H1 (cell line): ENCODE results near the gene HLA-A. TPM values are rescaled to one million over a fixed set of nuclear protein-coding genes. Genes with fewer than 3 reads are reported as not detected.

ENCODE experiments used
- CTCF ChIA-PET: fragments of 300-600 bp; sonication (Branson Sonifier 250); formaldehyde crosslinking; loops from one replicate; lab custom pipeline; 2021; ENCODE audit not compliant: partially characterized antibody; lab: Charles Lee
- POLR2A ChIA-PET: fragments of 300-600 bp; sonication (Branson Sonifier 250); formaldehyde crosslinking; loops from one replicate; lab custom pipeline; 2021; ENCODE audit warnings: inconsistent platforms; ENCODE audit not compliant: partially characterized antibody; lab: Charles Lee
- DNase-seq, 2 experiments: peaks; one replicate each; pipeline versions ENCODE4 v3.0.0 to v3.0.0-alpha.2; 2010 to 2022; ENCODE audit warnings: low spot score in 2 of 2, low read depth in 1 of 2, mixed read lengths in 1 of 2
- FAIRE-seq: peaks from 2 replicates; lab custom pipeline; 2011; peaks lifted over from hg19 to GRCh38; lab: Jason Lieb, UNC
- H2AFZ ChIP-seq: 2 replicates; pipeline ENCODE4 v1.8.1; 2012; ENCODE audit warnings: low read length, inconsistent platforms
- H2AK5ac ChIP-seq: 2 replicates; pipeline ENCODE4 v1.6.1; 2013; ENCODE audit warnings: low read depth, low read length
- H2BK120ac ChIP-seq: replicated peaks from 2 replicates; pipeline ENCODE3; 2013; ENCODE audit warnings: low read depth, low read length, inconsistent platforms
- H2BK12ac ChIP-seq: 2 replicates; pipeline ENCODE4 v1.6.1; 2013; ENCODE audit warnings: low read depth, low read length
- H2BK15ac ChIP-seq: 2 replicates; pipeline ENCODE4 v1.6.1; 2013; ENCODE audit warnings: low read length
- H2BK20ac ChIP-seq: 2 replicates; pipeline ENCODE4 v1.6.1; 2013; ENCODE audit warnings: low read length
- H2BK5ac ChIP-seq: 2 replicates; pipeline ENCODE4 v1.6.1; 2013; ENCODE audit warnings: low read depth, low read length
- H3K14ac ChIP-seq: 2 replicates; pipeline ENCODE4 v1.6.1; 2013; ENCODE audit warnings: inconsistent platforms; ENCODE audit not compliant: insufficient read length
- H3K18ac ChIP-seq: 2 replicates; pipeline ENCODE4 v1.6.1; 2013; ENCODE audit warnings: low read length; ENCODE audit errors: extremely low read depth
- H3K23ac ChIP-seq: 2 replicates; pipeline ENCODE4 v1.6.1; 2013; ENCODE audit warnings: inconsistent platforms; ENCODE audit not compliant: insufficient read length
- H3K23me2 ChIP-seq: 2 replicates; pipeline ENCODE4 v1.6.1; 2013; ENCODE audit warnings: low read depth, low read length
- H3K27ac ChIP-seq: 2 replicates; pipeline ENCODE4 v1.6.1; 2011; ENCODE audit warnings: low read depth, low read length, inconsistent platforms
- H3K27me3 ChIP-seq, 4 experiments: replicated peaks in 1 of 4; 1 replicate in 1 of 4; 2 replicates in 3 of 4; pipeline versions ENCODE4 v1.6.1 to v1.8.1; 2011 to 2013; ENCODE audit warnings: low read length in 3 of 4, mild to moderate bottlenecking in 3 of 4, inconsistent platforms in 2 of 4, mixed read lengths in 2 of 4, moderate library complexity in 1 of 4; ENCODE audit not compliant: control insufficient read depth in 3 of 4, insufficient read depth in 3 of 4; ENCODE audit errors: extremely low read depth in 1 of 4
- H3K36me3 ChIP-seq, 4 experiments: 2 replicates each; pipeline versions ENCODE4 v1.6.1 to v1.8.1; 2011 to 2013; ENCODE audit warnings: mild to moderate bottlenecking in 4 of 4, low read length in 3 of 4, moderate library complexity in 2 of 4, control low read depth in 1 of 4, inconsistent platforms in 1 of 4; ENCODE audit not compliant: insufficient read depth in 4 of 4, control insufficient read depth in 2 of 4
- H3K4ac ChIP-seq: replicated peaks from 2 replicates; pipeline ENCODE3; 2013; ENCODE audit warnings: low read length, low read depth, mixed read lengths, inconsistent platforms; ENCODE audit not compliant: insufficient read length
- H3K4me1 ChIP-seq, 4 experiments: replicated peaks in 1 of 4; 1 replicate in 1 of 4; 2 replicates in 3 of 4; pipeline versions ENCODE4 v1.6.1 to v1.8.1; 2011 to 2013; ENCODE audit warnings: low read length in 3 of 4, inconsistent platforms in 2 of 4, mixed read lengths in 1 of 4; ENCODE audit not compliant: insufficient read depth in 4 of 4, control insufficient read depth in 3 of 4
- H3K4me2 ChIP-seq, 2 experiments: 2 replicates each; pipeline versions ENCODE4 v1.6.1 to v1.8.1; 2011 to 2013; ENCODE audit warnings: low read depth in 2 of 2, low read length in 2 of 2, control low read depth in 1 of 2, inconsistent platforms in 1 of 2, mild to moderate bottlenecking in 1 of 2; ENCODE audit not compliant: insufficient read depth in 1 of 2
- H3K4me3 ChIP-seq, 4 experiments: fragments of 200-600, 300-600 bp in 1 of 4; sonication (generic), shearing (Covaris generic), sonication (Bioruptor Twin) in 1 of 4; 2 replicates each; pipeline versions ENCODE4 v1.5.1 to v1.8.1; 2011 to 2016; ENCODE audit warnings: low read length in 4 of 4, low read depth in 3 of 4, control low read depth in 2 of 4, inconsistent platforms in 2 of 4, mild to moderate bottlenecking in 2 of 4, mixed read lengths in 1 of 4, moderate library complexity in 1 of 4; ENCODE audit not compliant: insufficient read depth in 2 of 4; ENCODE audit errors: extremely low read depth in 1 of 4
- H3K56ac ChIP-seq: replicated peaks from 2 replicates; pipeline ENCODE3; 2013; ENCODE audit warnings: low read depth, mild to moderate bottlenecking, mixed read lengths, low read length, inconsistent platforms; ENCODE audit not compliant: insufficient read length
- H3K79me1 ChIP-seq: 2 replicates; pipeline ENCODE4 v1.6.1; 2013; ENCODE audit warnings: low read depth, low read length, control low read depth
- H3K79me2 ChIP-seq, 2 experiments: 2 replicates each; pipeline versions ENCODE4 v1.6.1 to v1.8.1; 2012 to 2013; ENCODE audit warnings: low read length in 2 of 2, mild to moderate bottlenecking in 2 of 2, inconsistent platforms in 1 of 2; ENCODE audit not compliant: insufficient read depth in 2 of 2, control insufficient read depth in 1 of 2
- H3K9ac ChIP-seq, 4 experiments: replicated peaks in 1 of 4; 1 replicate in 1 of 4; 2 replicates in 3 of 4; pipeline versions ENCODE4 v1.6.1 to v1.8.1; 2011 to 2013; ENCODE audit warnings: low read depth in 3 of 4, low read length in 3 of 4, control low read depth in 2 of 4, mild to moderate bottlenecking in 2 of 4, moderate library complexity in 2 of 4, inconsistent platforms in 1 of 4; ENCODE audit errors: extremely low read depth in 1 of 4
- H3K9me3 ChIP-seq, 2 experiments: 2 replicates each; pipeline versions ENCODE4 v1.6.1 to v1.8.1; 2012 to 2013; ENCODE audit warnings: mild to moderate bottlenecking in 2 of 2, moderate library complexity in 2 of 2, control low read depth in 1 of 2, inconsistent platforms in 1 of 2, low read depth in 1 of 2, low read length in 1 of 2, mixed read lengths in 1 of 2; ENCODE audit not compliant: insufficient read depth in 2 of 2
- H4K20me1 ChIP-seq, 2 experiments: replicated peaks in 1 of 2; 2 replicates each; pipeline versions ENCODE3 to v1.8.1; 2011 to 2013; ENCODE audit warnings: inconsistent platforms in 2 of 2, low read length in 2 of 2, mild to moderate bottlenecking in 1 of 2; ENCODE audit not compliant: insufficient read depth in 2 of 2, control insufficient read depth in 1 of 2
- H4K5ac ChIP-seq: 2 replicates; pipeline ENCODE4 v1.6.1; 2013; ENCODE audit warnings: low read length, low read depth, mixed read lengths, inconsistent platforms; ENCODE audit not compliant: insufficient read length
- H4K8ac ChIP-seq: 2 replicates; pipeline ENCODE4 v1.8.0; 2013; ENCODE audit warnings: mild to moderate bottlenecking, moderate library complexity, low read length, inconsistent platforms; ENCODE audit not compliant: insufficient read depth; ENCODE audit errors: extremely low read depth
- H4K91ac ChIP-seq: replicated peaks from 2 replicates; pipeline ENCODE3; 2013; ENCODE audit warnings: low read length, mixed read lengths, inconsistent platforms; ENCODE audit not compliant: insufficient read length
- ASH2L ChIP-seq: fragments of 200-600, 300-600 bp; sonication (generic); IDR thresholded peaks from one replicate; pipeline ENCODE4 v1.7.1; 2017; ENCODE audit warnings: low read length
- KDM1A ChIP-seq: fragments of 200-600, 300-600 bp; sonication (generic); IDR thresholded peaks from 2 replicates; pipeline ENCODE4 v1.7.1; 2016; ENCODE audit warnings: mild to moderate bottlenecking, low read length, borderline replicate concordance
- KDM5A ChIP-seq: fragments of 200-600 bp; IDR thresholded peaks from 2 replicates; pipeline ENCODE4 v1.7.1; 2012; ENCODE audit warnings: mild to moderate bottlenecking, low read length, inconsistent platforms, mixed read lengths
- RXRA ChIP-seq: IDR thresholded peaks from 2 replicates; pipeline ENCODE4 v1.6.1; 2011; ENCODE audit warnings: low read depth, mild to moderate bottlenecking, low read length, moderate library complexity; ENCODE audit not compliant: insufficient read depth
- SP1 ChIP-seq: IDR thresholded peaks from 2 replicates; pipeline ENCODE4 v1.6.1; 2011; ENCODE audit warnings: low read depth, low read length
- TBP ChIP-seq: IDR thresholded peaks from 2 replicates; pipeline ENCODE4 v1.6.1; 2011; ENCODE audit warnings: low read depth, low read length, improper control_type of control experiment
- WGBS, 2 experiments: shearing (Covaris generic) in 1 of 2; methylation state at CpG; one replicate each; pipeline versions ENCODE4 v1.1.6 to v1.1.7; 2013 to 2015; ENCODE audit warnings: low lambda C conversion rate in 2 of 2, mixed read lengths in 2 of 2, inconsistent platforms in 1 of 2, low coverage in 1 of 2, missing lambda C conversion rate in 1 of 2; ENCODE audit not compliant: insufficient replicate concordance in 2 of 2, insufficient coverage in 1 of 2, insufficient read length in 1 of 2; ENCODE audit errors: extremely low coverage in 1 of 2, missing lambda C conversion rate in 1 of 2; 5-methylcytosine and 5-hydroxymethylcytosine counted together
- polyA plus RNA-seq, 7 experiments: library from polyadenylated mRNA; depleted of rRNA in 3 of 7; stranded (reverse) in 5 of 7; unstranded in 2 of 7; fragments of >200 nt in 5 of 7; fragments of 200-250 nt in 2 of 7; gene quantifications; 1 replicate in 5 of 7; 2 replicates in 1 of 7; 4 replicates in 1 of 7; pipeline versions ENCODE4 v1.2.1 to v1.2.3, GENCODE V29; 2011 to 2013; ENCODE audit warnings: missing spikeins in 2 of 7, mixed read lengths in 2 of 7
- total RNA-seq: library from RNA; stranded (reverse); fragmentation: NEBNext Ultra II Directional; extraction: Animal tissue kit (Norgen Biotek cat#: 25700); gene quantifications from 2 replicates; pipeline ENCODE4 v1.2.1, GENCODE V29; 2021
- TF ChIP-seq, protein P1 (sequence below): IDR thresholded peaks from 2 replicates; pipeline ENCODE4 v1.6.1; 2012; ENCODE audit warnings: inconsistent platforms

HLA-A gene
- total and polyA plus RNA-seq, 2 of the 8 experiments (the other 6 are each of a cell fraction or from before 2014, with no cell fraction given): 221 to 474 TPM

DNA sequence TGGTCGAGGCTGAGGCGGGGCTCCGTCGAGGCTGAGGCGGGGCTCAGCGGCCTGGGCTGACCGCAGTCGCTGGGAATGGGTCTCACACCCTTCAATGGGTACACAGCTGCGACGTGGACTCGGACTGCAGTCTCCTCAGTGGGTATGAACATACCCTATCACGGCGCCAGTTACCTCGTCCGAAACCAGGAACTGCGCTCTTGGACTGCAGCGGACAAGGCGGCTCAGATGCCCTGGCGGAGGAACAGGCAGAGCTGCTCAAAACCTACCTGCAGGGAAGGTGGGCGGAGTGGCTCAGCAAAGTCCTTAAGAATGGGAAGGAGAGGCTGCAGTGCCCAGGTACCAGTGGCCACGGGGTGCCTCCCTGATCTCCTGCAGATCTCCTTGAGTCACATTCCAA, 14.2 kb downstream of the HLA-A start:
- H2BK120ac ChIP-seq: no peak overlapping the region
- TF ChIP-seq, protein P1, sequence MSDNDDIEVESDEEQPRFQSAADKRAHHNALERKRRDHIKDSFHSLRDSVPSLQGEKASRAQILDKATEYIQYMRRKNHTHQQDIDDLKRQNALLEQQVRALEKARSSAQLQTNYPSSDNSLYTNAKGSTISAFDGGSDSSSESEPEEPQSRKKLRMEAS: no peak
- TF ChIP-seq TBP (no peak), SP1 (no peak), KDM5A (no peak), ASH2L (no peak), KDM1A (no peak), RXRA (no peak)

More for the DNA sequence above, 14.2 kb downstream of the HLA-A start:
- Histone ChIP-seq H3K4me1 (peaks cover 0 to 4% (median 0%) of the 10 kb centered on the region in 4 experiments; a peak in 2 of 7 replicates), H3K27me3 (no peaks in the 10 kb centered on the region), H3K56ac (no peak overlapping the region), H3K79me1 (no peaks in the 10 kb centered on the region), H2AK5ac (no peak overlapping the region), H3K27ac (no peak overlapping the region), H3K4me2 (no peak overlapping the region), H4K8ac (peak overlapping the region; percentile 28; the same call in 1 of the 2 replicates), H3K23me2 (no peaks in the 10 kb centered on the region), H3K9ac (no peak overlapping the region), H2BK15ac (no peak overlapping the region), H3K9me3 (no peaks in the 10 kb centered on the region; a peak in 1 of 4 replicates), H2AFZ (no peak overlapping the region), H3K18ac (no peak overlapping the region), H2BK5ac (peak overlapping the region; percentile 40; the same call in 1 of the 2 replicates), H3K4me3 (no peak overlapping the region), H4K91ac (peak overlapping the region; percentile 30), H3K36me3 (no peaks in the 10 kb centered on the region), H3K14ac (no peak overlapping the region), H2BK12ac (no peak overlapping the region), H3K79me2 (no peaks in the 10 kb centered on the region), H3K4ac (no peak overlapping the region), H3K23ac (no peak overlapping the region), H4K20me1 (no peaks in the 10 kb centered on the region), H4K5ac (no peak overlapping the region), H2BK20ac (no peak overlapping the region)
- ChIA-PET CTCF (no interaction called here), POLR2A (interaction anchor here (1.5 kb wide), 1 partner anchor 8 kb away, joined by 4 read pairs; no protein-coding TSS in a partner anchor)
- DNase-seq (no peak), FAIRE-seq (no peak)
- WGBS, 2 experiments: 82% methylated on average over 21 of the region's 21 CpGs; no CpG with 5 or more reads in 1 of the 2 experiments
